GM19099 (cell line): Measurements from ENCODE around the gene ITGAD.

Experiments
- POLR2A ChIP-seq: IDR thresholded peaks from 3 replicates; pipeline ENCODE4 v1.6.1; 2011; ENCODE audit warnings: low read depth; ENCODE audit not compliant: insufficient read length; ENCODE audit errors: extremely low read depth

The ITGAD gene

GRCh38 chr16:31382485-31383161 is 10.5 kb upstream of the ITGAD start:
- no peak for TF ChIP-seq POLR2A

- TF ChIP-seq POLR2A: no peak
Observed at GRCh38 chr16:31385680-31386079, 7.5 kb upstream of the ITGAD start.

GRCh38 chr16:31386157-31386984 is 6.8 kb upstream of the ITGAD start:
- no peak for TF ChIP-seq POLR2A

GRCh38 chr16:31388535-31388934 is 4.6 kb upstream of the ITGAD start:
- no peak for TF ChIP-seq POLR2A

- TF ChIP-seq POLR2A: no peak
Observed at GRCh38 chr16:31390504-31391041, 2.6 kb upstream of the ITGAD start.

- no peak for TF ChIP-seq POLR2A
Observed at GRCh38 chr16:31395647-31396046, 2.5 kb downstream of the ITGAD start.

- no peak for TF ChIP-seq POLR2A
Observed at GRCh38 chr16:31397096-31397660, 4.0 kb downstream of the ITGAD start.

- TF ChIP-seq POLR2A: no peak
Observed at GRCh38 chr16:31397701-31398100, 4.6 kb downstream of the ITGAD start.

- TF ChIP-seq POLR2A: no peak
Observed at GRCh38 chr16:31400191-31400590, 7.1 kb downstream of the ITGAD start.

GRCh38 chr16:31401436-31401835 is 8.3 kb downstream of the ITGAD start:
- no peak for TF ChIP-seq POLR2A

GRCh38 chr16:31402687-31403086 is 9.6 kb downstream of the ITGAD start:
- no peak for TF ChIP-seq POLR2A

- TF ChIP-seq POLR2A: no peak
Observed at GRCh38 chr16:31403590-31404352, 10.6 kb downstream of the ITGAD start.

- TF ChIP-seq POLR2A: no peak
Observed at GRCh38 chr16:31404353-31405064, 11.4 kb downstream of the ITGAD start.

GRCh38 chr16:31407406-31407805 is 14.3 kb downstream of the ITGAD start:
- TF ChIP-seq POLR2A: no peak

- no peak for TF ChIP-seq POLR2A
Observed at GRCh38 chr16:31409433-31409832, 16.3 kb downstream of the ITGAD start.

- no peak for TF ChIP-seq POLR2A
Observed at GRCh38 chr16:31410082-31410481, 16.9 kb downstream of the ITGAD start.
